ENCODE results near the gene RAB33A.

DNA sequence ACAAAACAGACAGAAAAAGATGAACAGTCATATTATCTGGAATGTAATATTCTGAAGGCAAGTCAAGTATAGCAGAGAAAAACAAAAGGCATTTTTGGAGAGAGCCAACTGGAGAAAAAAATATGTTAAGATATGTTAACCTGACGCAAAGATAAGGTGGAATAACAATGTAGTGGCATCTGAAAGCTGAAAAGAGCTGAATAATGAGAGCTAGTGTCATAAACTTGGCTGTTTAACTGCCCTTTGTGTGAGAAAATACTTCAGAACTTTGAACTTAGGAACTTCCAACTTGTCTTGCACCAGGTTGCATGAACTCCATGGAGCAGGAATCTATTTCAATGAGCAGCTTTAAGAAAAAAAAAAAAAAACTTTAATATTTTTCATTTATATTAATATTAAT lies 32.9 kb downstream of the RAB33A start:
- TF ChIP-seq, protein P1, sequence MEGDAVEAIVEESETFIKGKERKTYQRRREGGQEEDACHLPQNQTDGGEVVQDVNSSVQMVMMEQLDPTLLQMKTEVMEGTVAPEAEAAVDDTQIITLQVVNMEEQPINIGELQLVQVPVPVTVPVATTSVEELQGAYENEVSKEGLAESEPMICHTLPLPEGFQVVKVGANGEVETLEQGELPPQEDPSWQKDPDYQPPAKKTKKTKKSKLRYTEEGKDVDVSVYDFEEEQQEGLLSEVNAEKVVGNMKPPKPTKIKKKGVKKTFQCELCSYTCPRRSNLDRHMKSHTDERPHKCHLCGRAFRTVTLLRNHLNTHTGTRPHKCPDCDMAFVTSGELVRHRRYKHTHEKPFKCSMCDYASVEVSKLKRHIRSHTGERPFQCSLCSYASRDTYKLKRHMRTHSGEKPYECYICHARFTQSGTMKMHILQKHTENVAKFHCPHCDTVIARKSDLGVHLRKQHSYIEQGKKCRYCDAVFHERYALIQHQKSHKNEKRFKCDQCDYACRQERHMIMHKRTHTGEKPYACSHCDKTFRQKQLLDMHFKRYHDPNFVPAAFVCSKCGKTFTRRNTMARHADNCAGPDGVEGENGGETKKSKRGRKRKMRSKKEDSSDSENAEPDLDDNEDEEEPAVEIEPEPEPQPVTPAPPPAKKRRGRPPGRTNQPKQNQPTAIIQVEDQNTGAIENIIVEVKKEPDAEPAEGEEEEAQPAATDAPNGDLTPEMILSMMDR (IDR thresholded peaks at IDR 0.05) = no peak
- TF ChIP-seq POLR2A (IDR thresholded peaks at IDR 0.05) = no peak

All from thyroid gland (tissue), 4 donors.